H9 (cell line): ENCODE measurements around the gene FBXW4. TPM values are rescaled to one million over a fixed set of nuclear protein-coding genes. Genes with fewer than 3 reads are reported as not detected.

Source experiments
- DNase-seq: peaks from one replicate; pipeline ENCODE4 v3.0.0-alpha.2; 2017
- H2AFZ ChIP-seq: one replicate; pipeline ENCODE4 v1.6.1; 2013; ENCODE audit warnings: mild to moderate bottlenecking, low read length, control low read depth, moderate library complexity
- H2AK5ac ChIP-seq: 2 replicates; pipeline ENCODE4 v1.6.1; 2013; ENCODE audit warnings: low read length, control low read depth, mixed read lengths; ENCODE audit not compliant: insufficient read length
- H2BK120ac ChIP-seq: one replicate; pipeline ENCODE4 v1.6.1; 2013; ENCODE audit warnings: low read depth, mild to moderate bottlenecking, low read length, control low read depth, inconsistent platforms; ENCODE audit not compliant: poor library complexity, severe bottlenecking
- H2BK12ac ChIP-seq: 2 replicates; pipeline ENCODE4 v1.6.1; 2013; ENCODE audit warnings: low read length, control low read depth, mixed read lengths, low read depth; ENCODE audit not compliant: insufficient read length
- H2BK15ac ChIP-seq: 2 replicates; pipeline ENCODE4 v1.6.1; 2013; ENCODE audit warnings: low read depth, low read length, control low read depth
- H2BK20ac ChIP-seq: one replicate; pipeline ENCODE4 v1.6.1; 2013; ENCODE audit warnings: low read depth, mild to moderate bottlenecking, low read length, control low read depth, inconsistent platforms; ENCODE audit not compliant: poor library complexity, severe bottlenecking
- H2BK5ac ChIP-seq: 2 replicates; pipeline ENCODE4 v1.6.1; 2013; ENCODE audit warnings: low read length, control low read depth, mixed read lengths; ENCODE audit not compliant: insufficient read length
- H3K14ac ChIP-seq: 2 replicates; pipeline ENCODE4 v1.6.1; 2013; ENCODE audit warnings: low read length, control low read depth; ENCODE audit not compliant: insufficient read depth
- H3K18ac ChIP-seq: 2 replicates; pipeline ENCODE4 v1.6.1; 2013; ENCODE audit warnings: low read depth, mild to moderate bottlenecking, mixed read lengths, low read length, control low read depth; ENCODE audit not compliant: insufficient read length
- H3K23ac ChIP-seq: 2 replicates; pipeline ENCODE4 v1.6.1; 2013; ENCODE audit warnings: low read length, control low read depth, mixed read lengths, low read depth; ENCODE audit not compliant: insufficient read length
- H3K23me2 ChIP-seq: 2 replicates; pipeline ENCODE4 v1.6.1; 2013; ENCODE audit warnings: low read depth, mild to moderate bottlenecking, mixed read lengths, low read length, control low read depth; ENCODE audit not compliant: insufficient read length, poor library complexity, severe bottlenecking
- H3K27ac ChIP-seq: 2 replicates; pipeline ENCODE4 v1.5.1; 2013; ENCODE audit warnings: low read length, control low read depth, mixed read lengths, low read depth; ENCODE audit not compliant: insufficient read length
- H3K27me3 ChIP-seq: 2 replicates; pipeline ENCODE4 v1.6.1; 2013; ENCODE audit warnings: low read length, control low read depth, inconsistent platforms; ENCODE audit not compliant: insufficient read depth
- H3K4ac ChIP-seq: 2 replicates; pipeline ENCODE4 v1.6.1; 2013; ENCODE audit warnings: low read depth, mild to moderate bottlenecking, control low read depth, inconsistent platforms, low read length, moderate library complexity
- H3K4me1 ChIP-seq: 2 replicates; pipeline ENCODE4 v1.6.1; 2013; ENCODE audit warnings: low read length, control low read depth, inconsistent platforms; ENCODE audit not compliant: insufficient read depth
- H3K4me2 ChIP-seq: 2 replicates; pipeline ENCODE4 v1.6.1; 2013; ENCODE audit warnings: low read length, control low read depth, mixed read lengths; ENCODE audit not compliant: insufficient read length, insufficient read depth
- H3K56ac ChIP-seq: 2 replicates; pipeline ENCODE4 v1.6.1; 2013; ENCODE audit warnings: low read depth, mild to moderate bottlenecking, mixed read lengths, low read length, control low read depth; ENCODE audit not compliant: insufficient read length
- H3K79me1 ChIP-seq: 2 replicates; pipeline ENCODE4 v1.6.1; 2013; ENCODE audit warnings: low read depth, mild to moderate bottlenecking, moderate library complexity, low read length, control low read depth, inconsistent platforms; ENCODE audit not compliant: insufficient read depth, poor library complexity, severe bottlenecking
- H3K79me2 ChIP-seq: 2 replicates; pipeline ENCODE4 v1.6.1; 2013; ENCODE audit warnings: low read length, control low read depth, inconsistent platforms; ENCODE audit not compliant: insufficient read depth
- H3K9ac ChIP-seq: 2 replicates; pipeline ENCODE4 v1.6.1; 2013; ENCODE audit warnings: low read length, control low read depth, mixed read lengths; ENCODE audit not compliant: insufficient read length; ENCODE audit errors: extremely low read depth
- H3K9me3 ChIP-seq: one replicate; pipeline ENCODE4 v1.6.1; 2013; ENCODE audit warnings: low read depth, low read length, inconsistent platforms; ENCODE audit not compliant: control insufficient read depth
- H3T11ph ChIP-seq: one replicate; pipeline ENCODE4 v1.6.1; 2013; ENCODE audit warnings: mild to moderate bottlenecking, low read length, control low read depth, inconsistent platforms
- H4K20me1 ChIP-seq: one replicate; pipeline ENCODE4 v1.6.1; 2013; ENCODE audit not compliant: control insufficient read depth, insufficient read length, insufficient read depth
- H4K5ac ChIP-seq: 2 replicates; pipeline ENCODE4 v1.6.1; 2013; ENCODE audit warnings: low read depth, mild to moderate bottlenecking, mixed read lengths, low read length, control low read depth; ENCODE audit not compliant: insufficient read length
- H4K8ac ChIP-seq: replicated peaks from 2 replicates; pipeline ENCODE4 v1.6.1; 2013; ENCODE audit warnings: low read length, control low read depth, mixed read lengths, low read depth; ENCODE audit not compliant: insufficient read length
- H4K91ac ChIP-seq: 2 replicates; pipeline ENCODE4 v1.6.1; 2013; ENCODE audit warnings: low read depth, mild to moderate bottlenecking, moderate library complexity, mixed read lengths, low read length, control low read depth; ENCODE audit not compliant: insufficient read length
- H3K27ac Mint-ChIP-seq, 3 experiments: 2 replicates in 2 of 3; 3 replicates in 1 of 3; pipeline ENCODE4 v1.8.0; 2020 to 2021; ENCODE audit warnings: mixed read lengths in 3 of 3, mild to moderate bottlenecking in 1 of 3, moderate library complexity in 1 of 3
- H3K27me3 Mint-ChIP-seq: 2 replicates; pipeline ENCODE4 v1.8.0; 2021; ENCODE audit warnings: low read depth, mild to moderate bottlenecking, moderate library complexity, mixed read lengths
- H3K36me3 Mint-ChIP-seq, 3 experiments: 2 replicates in 2 of 3; 3 replicates in 1 of 3; pipeline ENCODE4 v1.8.0; 2020 to 2021; ENCODE audit warnings: low read depth in 3 of 3, mixed read lengths in 3 of 3; ENCODE audit not compliant: insufficient read depth in 1 of 3
- H3K4me1 Mint-ChIP-seq, 2 experiments: 2 replicates each; pipeline ENCODE4 v1.8.0; 2020; ENCODE audit warnings: mixed read lengths in 2 of 2
- H3K4me3 Mint-ChIP-seq, 2 experiments: 2 replicates in 1 of 2; 3 replicates in 1 of 2; pipeline ENCODE4 v1.8.0; 2020 to 2021; ENCODE audit warnings: mild to moderate bottlenecking in 2 of 2, mixed read lengths in 2 of 2, moderate library complexity in 1 of 2
- H3K9me3 Mint-ChIP-seq, 2 experiments: 2 replicates in 1 of 2; 3 replicates in 1 of 2; pipeline ENCODE4 v1.8.0; 2020; ENCODE audit warnings: mild to moderate bottlenecking in 2 of 2, mixed read lengths in 2 of 2, moderate library complexity in 1 of 2
- CTCF ChIP-seq: fragments of 200-600 bp; sonication (generic); conservative IDR thresholded peaks from 3 replicates; pipeline ENCODE4 v1.8.0; 2021; ENCODE audit warnings: antibody characterized with exemption, mild to moderate bottlenecking
- WGBS: extraction: QIAGEN DNeasy Blood & Tissue Kit; methylation state at CpG from one replicate; pipeline ENCODE4 v1.1.7; 2013; ENCODE audit warnings: missing lambda C conversion rate, low lambda C conversion rate, mixed read lengths; ENCODE audit not compliant: insufficient read length; ENCODE audit errors: extremely low coverage; 5-methylcytosine and 5-hydroxymethylcytosine counted together
- total RNA-seq: library from RNA; stranded (reverse); gene quantifications from 2 replicates; pipeline ENCODE4 v1.2.1, GENCODE V29; 2021

The FBXW4 gene
- total RNA-seq, 1 experiment from 2014 or later: 41.6 TPM

GRCh38 chr10:101609481-101609880 lies 85.5 kb downstream of the FBXW4 start:
- no peaks in the 10 kb centered on the region for H3K23me2 ChIP-seq
- no peak overlapping the region for H3K4ac ChIP-seq
- no peak overlapping the region for H2BK12ac ChIP-seq
- H3K56ac ChIP-seq: no peak overlapping the region
- H3K18ac ChIP-seq: no peak overlapping the region
- no peak overlapping the region for H3T11ph ChIP-seq
- H3K9me3 ChIP-seq: no peaks in the 10 kb centered on the region
- Mint-ChIP-seq H3K27me3 (no peaks in the 10 kb centered on the region; the same call in 1 of the 2 replicates), H3K27ac (peak overlapping the region in 2 of 3 experiments; percentile 44 to 65; a peak in 2 of 7 replicates), H3K36me3 (peaks cover 14 to 40% (median 40%) of the 10 kb centered on the region in 3 experiments), H3K4me3 (no peak overlapping the region), H3K9me3 (no peaks in the 10 kb centered on the region; a peak in 1 of 5 replicates), H3K4me1 (peaks cover 18 to 36% of the 10 kb centered on the region in 2 experiments)
- no peak overlapping the region for H3K14ac ChIP-seq
- H3K9ac ChIP-seq: no peak overlapping the region
- DNase-seq: no peak
- no peak overlapping the region for H2AK5ac ChIP-seq
- no peaks in the 10 kb centered on the region for H4K20me1 ChIP-seq
- H2BK15ac ChIP-seq: no peak overlapping the region
- H3K23ac ChIP-seq: no peak overlapping the region
- no peaks in the 10 kb centered on the region for H3K27me3 ChIP-seq
- no peak overlapping the region for H2BK120ac ChIP-seq
- H4K8ac ChIP-seq: no peak overlapping the region
- no peak overlapping the region for H2BK5ac ChIP-seq
- H3K4me1 ChIP-seq: no peaks in the 10 kb centered on the region; the same call in 1 of the 2 replicates
- H4K5ac ChIP-seq: no peak overlapping the region
- no peaks in the 10 kb centered on the region for H3K79me1 ChIP-seq
- no peak overlapping the region for H4K91ac ChIP-seq
- H2BK20ac ChIP-seq: no peak overlapping the region
- no peaks in the 10 kb centered on the region for H3K79me2 ChIP-seq
- TF ChIP-seq CTCF: no peak
- no peak overlapping the region for H3K4me2 ChIP-seq
- H3K27ac ChIP-seq: no peak overlapping the region
- no peak overlapping the region for H2AFZ ChIP-seq
- no CpG with 5 or more reads among the region's 4 CpGs for WGBS
